ENCODE measurements around the gene TRAM1L1.

TRAM1L1 gene

GRCh38 chr4:117084866-117085701, at the start of gene TRAM1L1:
TRAM1L1 (minus strand) TSS chr4:117085576; CDS start chr4:117085393, 183 bp downstream.
- DNase-seq (ENCODE audit: low read depth): no peak

- no peak for DNase-seq (ENCODE audit: low read depth)
Measured at GRCh38 chr4:117134386-117134785, 49.0 kb upstream of the TRAM1L1 start.

GRCh38 chr4:117096886-117097285, 11.5 kb upstream of the TRAM1L1 start:
- no peak for DNase-seq (ENCODE audit: low read depth)

- DNase-seq (ENCODE audit: low read depth): no peak
Measured at GRCh38 chr4:117096462-117096861, 11.1 kb upstream of the TRAM1L1 start.

- no peak for DNase-seq (ENCODE audit: low read depth)
Measured at GRCh38 chr4:117093571-117093970, 8.2 kb upstream of the TRAM1L1 start.

- DNase-seq (ENCODE audit: low read depth): no peak
Measured at GRCh38 chr4:117077760-117078159, 7.6 kb downstream of the TRAM1L1 start.

- DNase-seq (ENCODE audit: low read depth): no peak
Measured at GRCh38 chr4:117068120-117068519, 17.3 kb downstream of the TRAM1L1 start.

GRCh38 chr4:117063961-117064696, 21.2 kb downstream of the TRAM1L1 start:
- no peak for DNase-seq (ENCODE audit: low read depth)

GRCh38 chr4:117042962-117043361, 42.4 kb downstream of the TRAM1L1 start:
- no peak for DNase-seq (ENCODE audit: low read depth)

All from stimulated activated CD4-positive, alpha-beta T cell treated with anti-CD3 and anti-CD28 coated beads, Interleukin-2, amount 100 ng/mL, for 4 hours (primary cell).